PC-3 (cell line): ENCODE data around the gene CFAP58.

Experiments
- CTCF ChIP-seq: fragments of 300-600 bp; sonication (generic); conservative IDR thresholded peaks from 2 replicates; pipeline ENCODE4 v1.5.1; 2017; ENCODE audit warnings: antibody characterized with exemption, low read depth, mild to moderate bottlenecking, low read length
- EZH2 ChIP-seq: fragments of 300-600 bp; sonication (generic); IDR thresholded peaks from one replicate; pipeline ENCODE4 v1.6.1; 2017; ENCODE audit warnings: antibody characterized with exemption, mild to moderate bottlenecking, low read length; ENCODE audit not compliant: unreplicated experiment
- EZH2phosphoT487 ChIP-seq: fragments of 300-600 bp; sonication (generic); IDR thresholded peaks from 2 replicates; pipeline ENCODE4 v1.6.1; 2018; ENCODE audit warnings: mild to moderate bottlenecking, antibody characterized with exemption, low read length, borderline replicate concordance

- TF ChIP-seq EZH2 (no peak), CTCF (no peak), EZH2phosphoT487 (no peak)
These were observed 96.9 kb downstream of the CFAP58 start for GRCh38 chr10:104450490-104450889.
